Large intestine (tissue), 3 donors: ENCODE results near the gene FBRS. TPM values are rescaled to one million over a fixed set of nuclear protein-coding genes. Genes with fewer than 3 reads are reported as not detected.

ENCODE experiments used
- DNase-seq, 2 donors: peaks; one replicate each; pipeline versions ENCODE4 v3.0.0 to v3.0.0-alpha.2; 2013
- H3K27ac ChIP-seq: one replicate; pipeline ENCODE4 v1.5.1; 2013; ENCODE audit warnings: low read length
- H3K27me3 ChIP-seq: 2 replicates; pipeline ENCODE4 v1.6.1; 2013; ENCODE audit warnings: low read length; ENCODE audit not compliant: control insufficient read depth, insufficient read depth
- H3K36me3 ChIP-seq: 2 replicates; pipeline ENCODE4 v1.6.1; 2013; ENCODE audit warnings: low read length; ENCODE audit not compliant: control insufficient read depth, insufficient read depth
- H3K4me1 ChIP-seq: one replicate; pipeline ENCODE4 v1.6.1; 2013; ENCODE audit warnings: low read length; ENCODE audit not compliant: control insufficient read depth, insufficient read depth
- H3K4me3 ChIP-seq: one replicate; pipeline ENCODE4 v1.5.1; 2013; ENCODE audit warnings: low read length
- H3K9me3 ChIP-seq: one replicate; pipeline ENCODE4 v1.6.1; 2013; ENCODE audit warnings: mild to moderate bottlenecking, low read depth, low read length, moderate library complexity; ENCODE audit not compliant: control insufficient read depth
- WGBS: methylation state at CpG from one replicate; pipeline ENCODE4 v1.1.5; 2013; ENCODE audit warnings: low lambda C conversion rate; ENCODE audit not compliant: insufficient coverage; 5-methylcytosine and 5-hydroxymethylcytosine counted together
- polyA plus RNA-seq: library from polyadenylated mRNA; unstranded; fragments of 120-200 nt; gene quantifications from one replicate; pipeline ENCODE4 v1.2.1, GENCODE V29; 2013

The FBRS gene
- polyA plus RNA-seq, 1 donor: 97.6 TPM

DNA sequence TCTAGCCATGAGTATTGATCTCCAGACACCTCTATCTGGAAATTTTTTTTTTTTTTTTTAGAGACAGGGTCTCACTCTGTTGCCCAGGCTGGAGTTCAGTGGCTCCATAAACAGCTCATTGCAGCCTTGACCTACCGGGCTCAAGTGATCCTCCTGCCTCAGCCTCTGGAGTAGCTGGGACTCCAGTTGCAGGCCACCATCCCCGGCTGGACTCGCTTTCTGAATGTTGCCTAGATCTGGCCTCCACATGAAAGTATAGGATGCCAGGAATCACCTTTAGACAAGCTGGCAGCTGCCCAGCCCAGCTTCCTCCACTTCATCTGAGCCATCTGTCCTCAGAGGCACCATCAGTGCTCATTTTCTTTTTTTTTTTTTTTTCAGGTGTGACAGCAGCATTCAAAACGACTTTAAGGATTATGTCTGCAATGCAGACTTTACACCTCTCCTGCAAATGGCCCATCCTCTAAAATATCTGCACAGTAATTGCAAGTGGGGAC lies 13.8 kb upstream of the FBRS start:
- H3K9me3 ChIP-seq: no peaks in the 10 kb centered on the region
- 90% methylated on average over 2 of the region's 4 CpGs for WGBS

DNA sequence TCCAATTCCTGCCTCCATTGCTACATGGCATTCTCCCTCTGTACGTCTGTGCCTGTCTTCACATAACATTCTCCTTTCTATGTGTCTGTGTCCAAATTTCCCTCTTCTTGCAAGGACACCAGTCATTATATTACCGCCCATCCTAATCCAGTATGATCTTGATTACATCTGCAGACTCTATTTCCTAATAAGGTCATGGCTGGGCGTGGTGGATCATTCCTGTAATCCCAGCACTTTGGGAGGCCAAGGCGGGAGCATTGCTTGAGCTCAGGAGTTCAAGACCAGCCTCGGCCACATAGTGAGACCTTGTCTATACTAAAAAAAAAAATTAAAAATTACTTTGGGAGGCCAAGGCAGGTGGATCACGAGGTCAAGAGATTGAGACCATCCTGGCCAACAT lies 12.5 kb upstream of the FBRS start:
- 83% methylated on average over 1 of the region's 6 CpGs for WGBS
- no peaks in the 10 kb centered on the region for H3K27me3 ChIP-seq
- DNase-seq: no peak
- no peaks in the 10 kb centered on the region for H3K36me3 ChIP-seq
- no peak overlapping the region for H3K27ac ChIP-seq
- H3K4me3 ChIP-seq: no peak overlapping the region
- peaks cover 3% of the 10 kb centered on the region for H3K4me1 ChIP-seq
- no peaks in the 10 kb centered on the region for H3K9me3 ChIP-seq

More for the DNA sequence above, 13.8 kb upstream of the FBRS start:
- no peak overlapping the region for H3K27ac ChIP-seq
- no peak overlapping the region for H3K4me3 ChIP-seq
- no peaks in the 10 kb centered on the region for H3K27me3 ChIP-seq
- DNase-seq: no peak
- no peaks in the 10 kb centered on the region for H3K36me3 ChIP-seq
- peaks cover under 1% of the 10 kb centered on the region for H3K4me1 ChIP-seq

DNA sequence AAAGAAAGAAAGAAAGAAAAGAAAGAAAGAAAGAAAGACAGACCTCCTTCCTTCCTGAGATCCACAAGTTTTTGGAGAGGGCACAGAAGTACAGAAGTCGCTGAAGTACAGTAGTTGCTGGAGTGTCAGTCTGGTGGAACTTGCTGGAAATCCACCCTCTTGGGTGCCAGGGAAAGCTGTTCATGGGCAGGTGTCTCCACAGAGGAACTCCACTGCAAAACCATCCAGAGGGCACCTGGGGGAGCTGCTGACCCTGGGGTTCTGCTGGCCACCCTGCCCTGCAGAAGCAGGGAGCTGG lies 11.0 kb upstream of the FBRS start:
- peaks cover 3% of the 10 kb centered on the region for H3K4me1 ChIP-seq
- H3K27ac ChIP-seq: no peak overlapping the region
- H3K9me3 ChIP-seq: no peaks in the 10 kb centered on the region
- no peak overlapping the region for H3K4me3 ChIP-seq
- no peak for DNase-seq
- H3K27me3 ChIP-seq: no peaks in the 10 kb centered on the region
- no CpG with 5 or more reads among the region's 1 CpG for WGBS
- no peaks in the 10 kb centered on the region for H3K36me3 ChIP-seq

DNA sequence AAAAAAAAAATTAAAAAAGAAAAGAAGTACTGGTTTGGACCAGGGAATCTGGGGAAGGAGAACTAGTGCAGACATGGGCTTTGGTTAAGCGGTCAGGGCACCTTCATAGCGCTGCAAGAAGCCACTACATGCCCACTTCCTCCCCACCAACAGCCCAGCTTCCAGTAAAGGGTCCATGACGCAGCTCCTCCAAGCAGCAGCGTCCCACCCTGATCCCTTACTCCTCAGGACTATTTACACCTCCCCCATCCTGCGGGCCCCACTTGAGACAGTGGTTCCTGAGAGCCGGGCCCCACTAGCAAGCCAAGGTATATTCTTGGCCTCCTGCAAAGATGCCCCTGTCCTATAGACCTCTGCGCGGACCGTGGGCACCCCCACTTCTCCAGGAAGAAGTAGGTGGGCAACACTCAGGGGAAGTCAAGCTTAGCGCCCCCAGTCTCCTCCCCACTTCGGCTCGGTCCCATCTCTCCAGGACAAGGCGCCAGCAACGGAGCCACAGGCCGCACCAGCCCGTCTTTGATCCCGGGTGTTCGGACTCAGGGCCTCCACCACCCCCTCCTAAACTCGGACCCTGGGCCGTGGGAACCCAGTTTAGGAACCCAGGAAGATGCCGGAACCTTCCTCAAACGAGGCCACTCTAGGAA lies 8.4 kb upstream of the FBRS start:
- Histone ChIP-seq H3K9me3 (no peaks in the 10 kb centered on the region), H3K4me1 (peaks cover 3% of the 10 kb centered on the region), H3K27me3 (no peaks in the 10 kb centered on the region), H3K36me3 (peaks cover 19% of the 10 kb centered on the region), H3K4me3 (peak overlapping the region; percentile 57), H3K27ac (peak overlapping the region; percentile 90)
- DNase-seq: no peak
- WGBS: no CpG with 5 or more reads among the region's 22 CpGs

DNA sequence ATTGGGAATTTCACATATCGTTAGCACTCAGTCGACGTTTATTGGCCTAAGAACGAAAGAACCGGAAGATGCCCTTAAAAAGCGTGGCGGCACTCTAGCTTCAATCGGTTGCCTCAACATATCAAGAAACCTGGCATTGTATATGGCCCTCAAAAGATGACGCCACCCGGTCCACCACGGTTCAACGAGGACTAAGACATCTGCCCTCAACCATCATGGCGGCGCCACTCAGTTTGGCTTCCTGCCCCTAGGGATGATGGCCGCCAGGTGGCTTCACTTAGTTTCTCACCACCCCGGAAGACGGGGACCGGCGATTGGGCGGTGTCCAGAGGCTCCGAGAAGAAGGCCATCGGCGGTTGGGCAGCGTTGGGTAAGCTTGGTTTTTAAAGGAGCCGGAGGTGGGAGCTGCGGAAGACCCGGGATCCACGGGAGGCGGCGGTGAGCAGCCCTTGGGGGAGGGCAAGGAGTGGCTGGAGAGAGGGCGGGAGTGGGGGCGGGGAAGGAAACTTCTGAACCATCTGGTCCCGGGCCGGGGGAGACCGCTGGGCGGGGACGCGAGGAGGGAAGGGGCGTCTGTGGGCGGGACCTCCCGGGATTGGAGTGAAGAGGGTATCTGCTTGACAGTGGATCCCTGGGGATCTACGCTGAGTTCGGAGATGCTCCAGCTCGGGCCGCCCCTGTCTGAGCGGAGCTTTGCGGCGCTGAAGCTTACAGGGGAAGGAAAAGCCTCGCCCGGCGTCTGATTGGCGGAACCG lies 7.7 kb upstream of the FBRS start, which contains the start of gene PRR14:
PRR14 (plus strand) TSS at position 592 of the 755 bp plus-strand sequence. CDS start 686 bp downstream, outside the sequence.
- Histone ChIP-seq H3K4me1 (peaks cover 3% of the 10 kb centered on the region), H3K9me3 (no peaks in the 10 kb centered on the region), H3K36me3 (peaks cover 26% of the 10 kb centered on the region), H3K27ac (peak within 1 kb of the TSS; percentile 97), H3K4me3 (peak within 1 kb of the TSS; percentile 91), H3K27me3 (no peaks in the 10 kb centered on the region)
- no CpG with 5 or more reads among the region's 53 CpGs for WGBS
- peak; percentile 100 for DNase-seq

DNA sequence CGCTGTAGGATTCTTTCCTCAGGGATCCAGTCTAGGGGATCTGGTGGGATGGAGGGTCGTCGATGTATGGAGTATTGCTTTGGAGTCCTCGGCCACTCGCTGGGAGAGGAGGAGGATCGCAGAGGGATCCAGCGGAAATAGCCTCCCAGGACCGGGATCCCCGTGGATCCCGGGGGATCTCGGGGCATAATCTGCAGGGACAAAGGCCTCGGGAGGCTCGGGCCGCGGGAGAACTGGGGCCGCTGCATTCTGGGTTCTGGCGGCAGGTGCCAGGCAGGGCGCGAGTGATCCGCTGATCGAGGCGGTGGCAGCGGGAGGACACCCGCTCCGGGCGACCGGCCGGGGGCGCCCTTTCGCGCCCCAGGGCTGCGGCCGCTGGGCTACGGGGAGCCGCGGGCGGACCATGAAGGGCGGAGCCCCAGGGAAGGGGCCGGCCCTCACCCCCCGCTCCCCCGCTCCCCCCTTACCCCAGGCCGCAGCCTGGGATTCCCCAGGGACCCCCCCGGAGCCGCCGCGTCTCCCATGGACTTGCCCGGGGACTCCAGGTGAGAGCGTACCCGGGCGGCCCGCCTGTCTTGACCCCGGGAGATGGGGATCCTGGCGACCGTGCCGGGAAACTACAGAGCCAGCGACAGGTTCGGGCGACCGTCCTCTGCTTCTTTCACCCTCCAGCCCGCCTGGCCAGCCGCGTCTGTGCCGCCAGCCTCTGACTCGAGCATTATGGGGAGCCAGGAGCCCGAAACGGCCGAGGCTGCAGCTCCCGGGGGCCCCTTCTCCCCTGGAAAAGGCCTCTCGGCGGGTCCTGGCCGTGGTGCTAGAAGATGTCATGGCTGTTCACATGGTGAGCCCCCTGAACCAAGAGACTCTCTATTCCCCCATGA lies 6.9 kb upstream of the FBRS start:
- peaks cover 3% of the 10 kb centered on the region for H3K4me1 ChIP-seq
- no peaks in the 10 kb centered on the region for H3K27me3 ChIP-seq
- H3K36me3 ChIP-seq: peaks cover 34% of the 10 kb centered on the region
- DNase-seq: peak; percentile 69 to 74
- peak overlapping the region; percentile 97 for H3K27ac ChIP-seq
- H3K9me3 ChIP-seq: no peaks in the 10 kb centered on the region
- WGBS: no CpG with 5 or more reads among the region's 71 CpGs
- peak overlapping the region; percentile 91 for H3K4me3 ChIP-seq

DNA sequence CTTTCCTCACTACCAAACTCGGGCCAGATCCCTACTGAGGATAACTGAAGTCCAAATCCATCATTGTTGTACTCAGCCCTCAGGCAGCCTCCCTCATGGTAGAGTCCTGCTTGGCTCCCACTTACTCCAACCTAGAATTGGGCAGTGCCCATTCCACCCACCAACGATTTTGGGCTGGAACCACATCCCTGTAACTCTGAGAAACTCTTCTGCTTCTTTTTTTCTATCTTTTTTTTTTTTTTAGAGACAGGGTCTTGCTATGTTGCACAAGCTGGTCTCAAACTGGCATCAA lies 6.3 kb upstream of the FBRS start:
- H3K4me1 ChIP-seq: peaks cover 7% of the 10 kb centered on the region
- H3K9me3 ChIP-seq: no peaks in the 10 kb centered on the region
- H3K4me3 ChIP-seq: peak overlapping the region; percentile 91
- no peaks in the 10 kb centered on the region for H3K27me3 ChIP-seq
- peaks cover 39% of the 10 kb centered on the region for H3K36me3 ChIP-seq
- no peak for DNase-seq
- no CpG with 5 or more reads among the region's 2 CpGs for WGBS
- H3K27ac ChIP-seq: no peak overlapping the region

DNA sequence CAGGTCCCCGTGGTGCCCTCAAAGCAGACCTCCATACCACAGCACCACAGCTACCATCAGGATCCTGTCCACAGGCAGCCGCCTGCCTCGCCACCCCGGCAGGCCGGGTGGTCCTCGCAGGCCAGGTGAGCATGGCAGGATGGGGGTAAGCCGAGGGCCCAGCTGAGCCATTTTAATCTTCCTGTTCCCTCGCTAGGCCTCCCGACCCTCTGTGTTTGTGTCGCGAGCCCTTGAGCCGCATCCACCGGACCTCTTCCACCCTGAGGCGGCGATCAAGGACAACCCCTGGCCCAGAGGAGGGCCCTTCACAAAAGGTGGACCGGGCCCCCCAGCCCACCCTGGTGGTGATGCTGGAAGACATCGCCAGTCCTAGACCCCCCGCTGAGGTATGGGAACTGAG lies 5.5 kb upstream of the FBRS start:
- no CpG with 5 or more reads among the region's 18 CpGs for WGBS
- Histone ChIP-seq H3K36me3 (peaks cover 39% of the 10 kb centered on the region), H3K4me3 (no peak overlapping the region), H3K27me3 (no peaks in the 10 kb centered on the region), H3K27ac (no peak overlapping the region), H3K9me3 (no peaks in the 10 kb centered on the region), H3K4me1 (peaks cover 14% of the 10 kb centered on the region)
- DNase-seq: no peak

DNA sequence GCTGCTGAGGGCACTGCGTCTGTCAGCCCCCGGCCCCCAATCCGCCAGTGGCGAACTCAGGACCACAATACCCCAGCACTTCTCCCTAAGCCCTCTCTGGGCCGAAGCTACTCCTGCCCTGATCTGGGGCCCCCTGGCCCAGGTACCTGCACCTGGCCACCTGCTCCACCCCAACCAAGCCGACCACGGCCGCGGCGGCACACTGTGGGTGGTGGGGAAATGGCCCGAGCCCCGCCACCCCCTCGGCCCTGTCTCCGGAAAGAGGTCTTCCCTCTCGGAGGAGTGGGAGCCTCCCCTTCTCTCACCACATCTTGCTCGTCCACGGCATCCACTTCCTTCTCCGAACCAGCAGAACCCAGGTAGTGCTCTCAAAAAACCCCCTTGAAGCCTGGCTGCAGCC lies 3.4 kb upstream of the FBRS start:
- H3K27ac ChIP-seq: no peak overlapping the region
- WGBS: no CpG with 5 or more reads among the region's 18 CpGs
- H3K9me3 ChIP-seq: no peaks in the 10 kb centered on the region

DNA sequence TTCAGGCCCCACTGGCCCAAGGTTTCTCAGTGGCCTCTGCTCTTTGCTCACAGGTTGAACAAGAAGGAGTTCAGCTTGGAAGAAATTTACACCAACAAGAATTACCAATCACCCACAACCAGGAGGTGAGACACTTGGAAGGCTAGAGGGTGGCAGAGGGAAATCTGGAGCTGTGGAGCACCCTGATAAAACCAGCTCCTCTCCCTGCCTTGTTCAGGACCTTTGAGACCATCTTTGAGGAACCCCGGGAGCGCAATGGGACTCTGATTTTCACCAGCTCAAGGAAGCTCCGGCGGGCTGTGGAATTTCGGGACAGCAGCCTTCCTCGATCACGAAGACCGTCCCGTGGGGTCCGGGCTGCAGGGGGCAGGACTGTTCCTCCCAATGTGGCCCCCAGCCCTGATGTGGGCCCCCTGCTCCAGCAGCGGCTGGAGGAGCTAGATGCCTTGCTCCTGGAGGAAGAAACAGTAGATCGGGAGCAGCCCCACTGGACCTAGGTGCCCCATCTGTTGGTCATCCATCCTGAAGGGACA lies 2.4 kb upstream of the FBRS start:
- Histone ChIP-seq H3K4me1 (peaks cover 17% of the 10 kb centered on the region), H3K27me3 (no peaks in the 10 kb centered on the region), H3K4me3 (no peak overlapping the region), H3K27ac (no peak overlapping the region), H3K36me3 (peaks cover 39% of the 10 kb centered on the region), H3K9me3 (no peaks in the 10 kb centered on the region)
- no peak for DNase-seq
- WGBS: no CpG with 5 or more reads among the region's 12 CpGs

More for the DNA sequence above, 3.4 kb upstream of the FBRS start:
- H3K4me1 ChIP-seq: peaks cover 12% of the 10 kb centered on the region
- no peak for DNase-seq
- H3K4me3 ChIP-seq: no peak overlapping the region
- peaks cover 39% of the 10 kb centered on the region for H3K36me3 ChIP-seq
- H3K27me3 ChIP-seq: no peaks in the 10 kb centered on the region
